CD4-positive, CD25-positive, alpha-beta regulatory T cell (primary cell): ENCODE data around the gene SEPTIN8. TPM values are rescaled to one million over a fixed set of nuclear protein-coding genes. Genes with fewer than 3 reads are reported as not detected.

Experiments
- ATAC-seq, 2 donors: fragments of 150-1000 bp; cut with Tn5 transposase; one replicate each; pipeline ENCODE4 v1.10.0; 2021; ENCODE audit warnings: low read depth in 2 of 2, moderate number of reproducible peaks in 2 of 2, moderate library complexity in 1 of 2
- DNase-seq, 3 donors: peaks; one replicate each; pipeline versions ENCODE4 v3.0.0 to v3.0.0-alpha.2; 2012 to 2022; ENCODE audit warnings: mixed read lengths in 1 of 3
- H3K27ac ChIP-seq: one replicate; pipeline ENCODE4 v1.7.0; 2013; ENCODE audit warnings: mild to moderate bottlenecking, low read length; ENCODE audit not compliant: insufficient read depth, poor library complexity, severe bottlenecking
- H3K27me3 ChIP-seq: one replicate; pipeline ENCODE4 v1.7.0; 2013; ENCODE audit warnings: low read length; ENCODE audit not compliant: control insufficient read depth, insufficient read depth
- H3K36me3 ChIP-seq: one replicate; pipeline ENCODE4 v1.7.0; 2013; ENCODE audit warnings: mild to moderate bottlenecking, low read length, moderate library complexity; ENCODE audit not compliant: control insufficient read depth, insufficient read depth
- H3K4me1 ChIP-seq: 2 replicates; pipeline ENCODE4 v1.7.0; 2013; ENCODE audit warnings: mild to moderate bottlenecking, low read length; ENCODE audit not compliant: insufficient read depth, control insufficient read depth, poor library complexity, severe bottlenecking
- H3K4me3 ChIP-seq: one replicate; pipeline ENCODE4 v1.7.0; 2013; ENCODE audit warnings: low read depth, mild to moderate bottlenecking, low read length, moderate library complexity
- H3K9me3 ChIP-seq, 2 experiments: 1 replicate in 1 of 2; 2 replicates in 1 of 2; pipeline ENCODE4 v1.7.0; 2013; ENCODE audit warnings: low read length in 2 of 2, mild to moderate bottlenecking in 1 of 2, moderate library complexity in 1 of 2; ENCODE audit not compliant: control insufficient read depth in 2 of 2
- H3K27ac Mint-ChIP-seq, 3 donors: one replicate each; pipeline ENCODE4 v1.8.0; 2020 to 2022; ENCODE audit warnings: mild to moderate bottlenecking in 3 of 3, mixed read lengths in 3 of 3, moderate library complexity in 2 of 3
- H3K27me3 Mint-ChIP-seq: one replicate; pipeline ENCODE4 v1.8.0; 2022; ENCODE audit warnings: mild to moderate bottlenecking, mixed read lengths
- H3K36me3 Mint-ChIP-seq: one replicate; pipeline ENCODE4 v1.8.0; 2020; ENCODE audit warnings: mixed read lengths
- H3K4me1 Mint-ChIP-seq, 4 donors: one replicate each; pipeline ENCODE4 v1.8.0; 2020 to 2022; ENCODE audit warnings: mixed read lengths in 4 of 4, mild to moderate bottlenecking in 1 of 4
- H3K4me3 Mint-ChIP-seq, 4 donors: one replicate each; pipeline ENCODE4 v1.8.0; 2020 to 2022; ENCODE audit warnings: mild to moderate bottlenecking in 4 of 4, mixed read lengths in 4 of 4, moderate library complexity in 3 of 4
- H3K9me3 Mint-ChIP-seq, 7 donors: one replicate each; pipeline ENCODE4 v1.8.0; 2020 to 2022; ENCODE audit warnings: mixed read lengths in 7 of 7, mild to moderate bottlenecking in 3 of 7, moderate library complexity in 2 of 7
- polyA plus RNA-seq, 4 donors: library from polyadenylated mRNA; unstranded; fragments of 300-500 nt; fragmentation: Illumina TruSeq; gene quantifications; one replicate each; pipeline ENCODE4 v1.2.3, GENCODE V29; 2021
- total RNA-seq: library from RNA; stranded (reverse); gene quantifications from one replicate; pipeline ENCODE4 v1.2.3, GENCODE V29; 2022

The SEPTIN8 gene
- total and polyA plus RNA-seq, 5 donors from 2014 or later: 0.46 to 12.4 (median 1.2) TPM

- H3K9me3 Mint-ChIP-seq: peaks cover 0 to 5% (median 0%) of the 10 kb centered on the region in 7 donors
- H3K4me1 Mint-ChIP-seq: peaks cover 12 to 29% (median 18%) of the 10 kb centered on the region in 4 donors
- ATAC-seq: no peak
- H3K36me3 Mint-ChIP-seq: no peaks in the 10 kb centered on the region
- peaks cover 55% of the 10 kb centered on the region for H3K27me3 Mint-ChIP-seq
- peak overlapping the region in 1 of 3 donors; percentile 23 for H3K27ac Mint-ChIP-seq
- no peaks in the 10 kb centered on the region for H3K36me3 ChIP-seq
- H3K4me3 Mint-ChIP-seq: peak overlapping the region in 2 of 4 donors; percentile 35 to 97
- no peak overlapping the region for H3K27ac ChIP-seq
- H3K27me3 ChIP-seq: peaks cover 28% of the 10 kb centered on the region
- H3K4me1 ChIP-seq: peaks cover 18% of the 10 kb centered on the region
- H3K4me3 ChIP-seq: no peak overlapping the region
- DNase-seq: no peak
- no peaks in the 10 kb centered on the region for H3K9me3 ChIP-seq
These were observed 1.8 kb upstream of the SEPTIN8 start for GRCh38 chr5:132778856-132779255.

DNA sequence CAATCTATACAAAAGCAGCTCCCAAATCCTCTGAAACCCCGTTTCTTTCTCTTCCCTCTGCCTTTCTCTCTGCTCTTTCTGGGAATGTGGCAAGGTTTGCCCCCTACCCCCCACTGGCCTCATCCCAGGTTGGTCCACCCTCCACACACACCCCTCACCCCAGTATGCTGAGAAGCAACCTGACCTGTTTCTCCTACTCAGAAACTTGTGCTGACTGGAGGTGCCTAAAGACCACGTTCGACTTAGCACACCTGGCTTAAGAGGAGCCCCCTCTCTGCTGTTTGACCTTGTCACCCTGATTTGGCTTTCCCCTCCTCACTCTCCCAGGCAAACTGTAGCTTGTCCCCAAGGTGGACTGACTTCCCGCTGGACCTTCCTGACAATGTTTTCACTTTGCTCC lies 1.1 kb upstream of the SEPTIN8 start:
- peak overlapping the region in 2 of 3 donors; percentile 5 to 42 for H3K27ac Mint-ChIP-seq
- Histone ChIP-seq H3K27me3 (peaks cover 25% of the 10 kb centered on the region), H3K4me1 (peaks cover 18% of the 10 kb centered on the region), H3K4me3 (peak overlapping the region; percentile 56), H3K27ac (no peak overlapping the region), H3K36me3 (no peaks in the 10 kb centered on the region), H3K9me3 (no peaks in the 10 kb centered on the region)
- H3K27me3 Mint-ChIP-seq: peaks cover 55% of the 10 kb centered on the region
- H3K36me3 Mint-ChIP-seq: no peaks in the 10 kb centered on the region
- H3K9me3 Mint-ChIP-seq: peaks cover 0 to 5% (median 0%) of the 10 kb centered on the region in 7 donors
- no peak for ATAC-seq
- H3K4me3 Mint-ChIP-seq: peak overlapping the region; percentile 35 to 97 (median 78)
- no peak for DNase-seq
- peaks cover 12 to 29% (median 18%) of the 10 kb centered on the region in 4 donors for H3K4me1 Mint-ChIP-seq

DNA sequence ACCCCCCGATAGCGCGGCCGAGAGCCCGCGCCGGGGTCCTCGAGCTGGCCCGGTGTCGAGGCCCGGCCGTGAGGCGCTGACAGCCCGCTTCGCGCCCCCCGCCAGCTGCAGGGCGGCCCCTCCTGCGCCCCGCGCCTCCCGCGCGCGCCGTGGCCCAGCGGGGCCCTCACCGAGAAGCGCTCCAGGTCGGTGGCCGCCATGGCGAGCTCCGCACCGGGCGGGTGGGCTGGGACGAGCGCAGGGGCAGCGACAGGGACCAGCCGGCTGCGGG lies 166 bp downstream of the SEPTIN8 start:
- Histone ChIP-seq H3K27me3 (peaks cover 21% of the 10 kb centered on the region), H3K4me3 (no peak overlapping the region), H3K36me3 (no peaks in the 10 kb centered on the region), H3K9me3 (no peaks in the 10 kb centered on the region), H3K4me1 (peaks cover 18% of the 10 kb centered on the region), H3K27ac (no peak overlapping the region)
- Mint-ChIP-seq H3K36me3 (no peaks in the 10 kb centered on the region), H3K27ac (no peak overlapping the region), H3K4me3 (no peak overlapping the region), H3K4me1 (peaks cover 12 to 29% (median 19%) of the 10 kb centered on the region in 4 donors), H3K27me3 (peaks cover 43% of the 10 kb centered on the region), H3K9me3 (peaks cover 0 to 5% (median 0%) of the 10 kb centered on the region in 7 donors)
- DNase-seq (no peak), ATAC-seq (peak in 1 of 2 donors; percentile 28)

- Histone ChIP-seq H3K9me3 (no peaks in the 10 kb centered on the region), H3K27me3 (peaks cover 20% of the 10 kb centered on the region), H3K4me3 (no peak overlapping the region), H3K4me1 (peaks cover 18% of the 10 kb centered on the region), H3K27ac (no peak overlapping the region), H3K36me3 (no peaks in the 10 kb centered on the region)
- peak overlapping the region; percentile 74 to 83 (median 81) for H3K4me3 Mint-ChIP-seq
- H3K4me1 Mint-ChIP-seq: peaks cover 12 to 24% (median 18%) of the 10 kb centered on the region in 4 donors
- H3K36me3 Mint-ChIP-seq: no peaks in the 10 kb centered on the region
- H3K27ac Mint-ChIP-seq: no peak overlapping the region
- peaks cover 38% of the 10 kb centered on the region for H3K27me3 Mint-ChIP-seq
- ATAC-seq (no peak), DNase-seq (no peak)
- H3K9me3 Mint-ChIP-seq: peaks cover 0 to 5% (median 0%) of the 10 kb centered on the region in 7 donors
These were observed 705 bp downstream of the SEPTIN8 start for GRCh38 chr5:132776131-132776937.

- peaks cover 29% of the 10 kb centered on the region for H3K27me3 Mint-ChIP-seq
- peaks cover 18% of the 10 kb centered on the region for H3K4me1 ChIP-seq
- H3K27me3 ChIP-seq: peaks cover 17% of the 10 kb centered on the region
- no peaks in the 10 kb centered on the region for H3K36me3 Mint-ChIP-seq
- peak overlapping the region; percentile 74 to 83 (median 81) for H3K4me3 Mint-ChIP-seq
- H3K27ac Mint-ChIP-seq: no peak overlapping the region
- no peak for ATAC-seq
- H3K9me3 Mint-ChIP-seq: peaks cover 0 to 4% (median 0%) of the 10 kb centered on the region in 7 donors
- no peaks in the 10 kb centered on the region for H3K9me3 ChIP-seq
- H3K4me1 Mint-ChIP-seq: peaks cover 7 to 21% (median 14%) of the 10 kb centered on the region in 4 donors
- H3K27ac ChIP-seq: no peak overlapping the region
- DNase-seq: no peak
- no peak overlapping the region for H3K4me3 ChIP-seq
- no peaks in the 10 kb centered on the region for H3K36me3 ChIP-seq
These were observed 1.5 kb downstream of the SEPTIN8 start for GRCh38 chr5:132775476-132775961.

DNA sequence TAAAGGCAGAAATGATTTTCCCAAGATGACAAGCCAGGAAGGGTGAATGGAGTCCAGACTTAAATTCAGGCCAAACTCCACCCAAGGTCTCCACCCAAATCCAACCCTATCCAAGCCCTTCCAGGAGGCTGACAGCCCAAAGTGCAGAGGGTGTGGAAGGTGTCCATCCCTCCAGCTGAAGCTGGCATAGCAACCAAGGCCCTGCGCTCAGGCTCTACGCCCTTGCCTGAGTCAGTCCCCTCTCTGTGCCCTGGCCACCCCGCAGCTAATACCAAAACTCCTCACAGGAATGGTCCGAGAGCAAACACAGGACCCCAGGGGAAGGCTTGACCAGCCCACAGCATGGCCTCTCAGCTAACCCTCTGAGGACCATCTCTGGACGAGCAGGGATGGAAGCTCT lies 2.1 kb downstream of the SEPTIN8 start:
- ATAC-seq: no peak
- Histone ChIP-seq H3K27me3 (peaks cover 16% of the 10 kb centered on the region), H3K4me3 (no peak overlapping the region), H3K27ac (no peak overlapping the region), H3K9me3 (no peaks in the 10 kb centered on the region), H3K36me3 (no peaks in the 10 kb centered on the region), H3K4me1 (peaks cover 18% of the 10 kb centered on the region)
- no peak for DNase-seq
- Mint-ChIP-seq H3K27me3 (peaks cover 26% of the 10 kb centered on the region), H3K36me3 (no peaks in the 10 kb centered on the region), H3K4me3 (peak overlapping the region; percentile 7 to 81 (median 24)), H3K27ac (peak overlapping the region in 1 of 3 donors; percentile 14), H3K9me3 (peaks cover 0 to 4% (median 0%) of the 10 kb centered on the region in 7 donors), H3K4me1 (peaks cover 5 to 21% (median 13%) of the 10 kb centered on the region in 4 donors)

DNA sequence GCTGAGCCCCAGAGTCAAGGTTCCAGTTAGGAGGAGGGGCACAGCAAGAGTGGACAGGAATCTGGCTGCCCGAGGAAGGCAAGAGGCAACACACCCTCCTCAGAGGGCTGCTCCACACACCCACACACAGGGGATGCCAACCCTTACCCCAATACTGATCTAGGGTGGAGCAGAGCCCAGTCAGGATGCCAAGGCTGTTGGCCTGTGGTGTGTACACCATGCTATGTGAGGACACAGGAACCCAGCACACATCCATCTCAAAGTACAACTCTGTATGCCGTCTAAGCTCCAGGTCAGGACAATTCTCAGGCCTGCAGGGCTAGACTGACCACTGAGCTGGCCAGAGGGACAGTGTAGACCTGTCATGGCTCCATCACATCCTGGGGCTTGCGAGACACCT lies 2.6 kb downstream of the SEPTIN8 start:
- Histone ChIP-seq H3K36me3 (no peaks in the 10 kb centered on the region), H3K27me3 (peaks cover 12% of the 10 kb centered on the region), H3K4me3 (no peak overlapping the region), H3K27ac (no peak overlapping the region), H3K4me1 (peaks cover 18% of the 10 kb centered on the region), H3K9me3 (no peaks in the 10 kb centered on the region)
- DNase-seq (no peak), ATAC-seq (no peak)
- peaks cover 21% of the 10 kb centered on the region for H3K27me3 Mint-ChIP-seq
- H3K4me1 Mint-ChIP-seq: peaks cover 5 to 21% (median 12%) of the 10 kb centered on the region in 4 donors
- H3K27ac Mint-ChIP-seq: peak overlapping the region in 1 of 3 donors; percentile 14
- no peaks in the 10 kb centered on the region for H3K36me3 Mint-ChIP-seq
- H3K9me3 Mint-ChIP-seq: peaks cover 0 to 4% (median 0%) of the 10 kb centered on the region in 7 donors
- peak overlapping the region; percentile 7 to 81 (median 24) for H3K4me3 Mint-ChIP-seq
